Measurements from ENCODE around the gene ZNF710. TPM values are rescaled to one million over a fixed set of nuclear protein-coding genes. Genes with fewer than 3 reads are reported as not detected.

ZNF710 gene
- total RNA-seq, 1 donor from 2014 or later: 25.2 TPM

- no peaks in the 10 kb centered on the region for H3K36me3 Mint-ChIP-seq (ENCODE audit: unreplicated experiment)
- TF ChIP-seq CTCF (IDR thresholded peaks at IDR 0.05; ENCODE audit: partially characterized antibody, unreplicated experiment): no peak
- H3K4me3 Mint-ChIP-seq (ENCODE audit: unreplicated experiment): peak overlapping the region; percentile 64
- peak; percentile 56 for DNase-seq
- H3K27ac Mint-ChIP-seq (ENCODE audit: unreplicated experiment): peak overlapping the region; percentile 94
- peaks cover 9% of the 10 kb centered on the region for H3K9me3 Mint-ChIP-seq (ENCODE audit: unreplicated experiment)
- peaks cover 58% of the 10 kb centered on the region for H3K4me1 Mint-ChIP-seq (ENCODE audit: low read depth, unreplicated experiment)
- H3K27me3 Mint-ChIP-seq (ENCODE audit: unreplicated experiment): peaks cover 5% of the 10 kb centered on the region
These were observed 35.2 kb downstream of the ZNF710 start for GRCh38 chr15:90036343-90036742.

GRCh38 chr15:90036806-90037510 lies 35.8 kb downstream of the ZNF710 start:
- no peak for TF ChIP-seq CTCF (IDR thresholded peaks at IDR 0.05; ENCODE audit: partially characterized antibody, unreplicated experiment)
- Mint-ChIP-seq H3K4me3 (ENCODE audit: unreplicated experiment) (peak overlapping the region; percentile 64), H3K27ac (ENCODE audit: unreplicated experiment) (peak overlapping the region; percentile 94), H3K27me3 (ENCODE audit: unreplicated experiment) (peaks cover 5% of the 10 kb centered on the region), H3K9me3 (ENCODE audit: unreplicated experiment) (peaks cover 10% of the 10 kb centered on the region), H3K36me3 (ENCODE audit: unreplicated experiment) (no peaks in the 10 kb centered on the region), H3K4me1 (ENCODE audit: low read depth, unreplicated experiment) (peaks cover 58% of the 10 kb centered on the region)
- DNase-seq: no peak

- no peak for TF ChIP-seq CTCF (IDR thresholded peaks at IDR 0.05; ENCODE audit: partially characterized antibody, unreplicated experiment)
- Mint-ChIP-seq H3K4me1 (ENCODE audit: low read depth, unreplicated experiment) (peaks cover 63% of the 10 kb centered on the region), H3K36me3 (ENCODE audit: unreplicated experiment) (no peaks in the 10 kb centered on the region), H3K4me3 (ENCODE audit: unreplicated experiment) (peak overlapping the region; percentile 25), H3K27ac (ENCODE audit: unreplicated experiment) (no peak overlapping the region), H3K9me3 (ENCODE audit: unreplicated experiment) (peaks cover 11% of the 10 kb centered on the region), H3K27me3 (ENCODE audit: unreplicated experiment) (peaks cover 5% of the 10 kb centered on the region)
- no peak for DNase-seq
These were observed 36.4 kb downstream of the ZNF710 start for GRCh38 chr15:90037511-90037860.

- peak overlapping the region; percentile 5 for H3K4me3 Mint-ChIP-seq (ENCODE audit: unreplicated experiment)
- peaks cover 63% of the 10 kb centered on the region for H3K4me1 Mint-ChIP-seq (ENCODE audit: low read depth, unreplicated experiment)
- H3K27me3 Mint-ChIP-seq (ENCODE audit: unreplicated experiment): peaks cover 4% of the 10 kb centered on the region
- DNase-seq: no peak
- H3K36me3 Mint-ChIP-seq (ENCODE audit: unreplicated experiment): no peaks in the 10 kb centered on the region
- no peak for TF ChIP-seq CTCF (IDR thresholded peaks at IDR 0.05; ENCODE audit: partially characterized antibody, unreplicated experiment)
- H3K9me3 Mint-ChIP-seq (ENCODE audit: unreplicated experiment): peaks cover 12% of the 10 kb centered on the region
- H3K27ac Mint-ChIP-seq (ENCODE audit: unreplicated experiment): peak overlapping the region; percentile 19
These were observed 37.0 kb downstream of the ZNF710 start for GRCh38 chr15:90037961-90038631.

GRCh38 chr15:90038632-90039095 lies 37.5 kb downstream of the ZNF710 start:
- Mint-ChIP-seq H3K9me3 (ENCODE audit: unreplicated experiment) (peaks cover 14% of the 10 kb centered on the region), H3K27ac (ENCODE audit: unreplicated experiment) (no peak overlapping the region), H3K27me3 (ENCODE audit: unreplicated experiment) (peaks cover 3% of the 10 kb centered on the region), H3K4me1 (ENCODE audit: low read depth, unreplicated experiment) (peaks cover 65% of the 10 kb centered on the region), H3K36me3 (ENCODE audit: unreplicated experiment) (no peaks in the 10 kb centered on the region), H3K4me3 (ENCODE audit: unreplicated experiment) (peak overlapping the region; percentile 5)
- no peak for DNase-seq
- no peak for TF ChIP-seq CTCF (IDR thresholded peaks at IDR 0.05; ENCODE audit: partially characterized antibody, unreplicated experiment)

Measured in glutamatergic neuron (in vitro differentiated cells).